Measurements from ENCODE around the gene PPP4R3A. TPM values are rescaled to one million over a fixed set of nuclear protein-coding genes. Genes with fewer than 3 reads are reported as not detected.

Gene PPP4R3A
- total RNA-seq, 4 donors from 2014 or later, result 79.4 to 132 (median 100) TPM

DNA sequence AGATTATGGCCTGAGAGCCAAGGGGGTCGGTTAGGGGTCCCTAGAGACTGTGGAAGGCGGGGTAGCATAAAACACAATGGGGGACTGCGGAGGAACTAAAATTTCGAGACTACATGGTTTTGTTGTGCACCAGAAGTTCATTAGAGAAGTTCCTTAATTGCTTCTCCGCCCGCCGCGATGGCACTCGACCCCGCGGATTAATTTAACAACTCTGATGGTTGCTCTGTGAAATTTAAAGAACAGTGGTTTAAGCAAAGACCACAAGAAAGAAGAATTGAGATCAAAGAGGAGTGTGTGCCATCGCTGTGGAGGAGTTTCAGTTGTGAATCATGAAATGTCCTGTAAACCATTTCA is 91.1 kb downstream of the PPP4R3A start:
- TF ChIP-seq, protein P1, sequence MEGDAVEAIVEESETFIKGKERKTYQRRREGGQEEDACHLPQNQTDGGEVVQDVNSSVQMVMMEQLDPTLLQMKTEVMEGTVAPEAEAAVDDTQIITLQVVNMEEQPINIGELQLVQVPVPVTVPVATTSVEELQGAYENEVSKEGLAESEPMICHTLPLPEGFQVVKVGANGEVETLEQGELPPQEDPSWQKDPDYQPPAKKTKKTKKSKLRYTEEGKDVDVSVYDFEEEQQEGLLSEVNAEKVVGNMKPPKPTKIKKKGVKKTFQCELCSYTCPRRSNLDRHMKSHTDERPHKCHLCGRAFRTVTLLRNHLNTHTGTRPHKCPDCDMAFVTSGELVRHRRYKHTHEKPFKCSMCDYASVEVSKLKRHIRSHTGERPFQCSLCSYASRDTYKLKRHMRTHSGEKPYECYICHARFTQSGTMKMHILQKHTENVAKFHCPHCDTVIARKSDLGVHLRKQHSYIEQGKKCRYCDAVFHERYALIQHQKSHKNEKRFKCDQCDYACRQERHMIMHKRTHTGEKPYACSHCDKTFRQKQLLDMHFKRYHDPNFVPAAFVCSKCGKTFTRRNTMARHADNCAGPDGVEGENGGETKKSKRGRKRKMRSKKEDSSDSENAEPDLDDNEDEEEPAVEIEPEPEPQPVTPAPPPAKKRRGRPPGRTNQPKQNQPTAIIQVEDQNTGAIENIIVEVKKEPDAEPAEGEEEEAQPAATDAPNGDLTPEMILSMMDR (IDR thresholded peaks at IDR 0.05), result no peak
- TF ChIP-seq POLR2A (IDR thresholded peaks at IDR 0.05) (no peak), POLR2AphosphoS5 (IDR thresholded peaks at IDR 0.05) (no peak), EP300 (IDR thresholded peaks at IDR 0.05) (no peak)
- no peaks in the 10 kb centered on the region for H3K36me3 ChIP-seq
- peak overlapping the region; percentile 65 for H3K4me3 ChIP-seq
- H3K27ac ChIP-seq, result no peak overlapping the region
- WGBS, result 34% methylated on average over 12 of the region's 12 CpGs
- no peaks in the 10 kb centered on the region for H3K9me3 ChIP-seq
- H3K4me1 ChIP-seq, result peaks cover 35% of the 10 kb centered on the region
- DNase-seq (ENCODE audit: low spot score in 2 of 2), result no peak
- H3K27me3 ChIP-seq, result no peaks in the 10 kb centered on the region

DNA sequence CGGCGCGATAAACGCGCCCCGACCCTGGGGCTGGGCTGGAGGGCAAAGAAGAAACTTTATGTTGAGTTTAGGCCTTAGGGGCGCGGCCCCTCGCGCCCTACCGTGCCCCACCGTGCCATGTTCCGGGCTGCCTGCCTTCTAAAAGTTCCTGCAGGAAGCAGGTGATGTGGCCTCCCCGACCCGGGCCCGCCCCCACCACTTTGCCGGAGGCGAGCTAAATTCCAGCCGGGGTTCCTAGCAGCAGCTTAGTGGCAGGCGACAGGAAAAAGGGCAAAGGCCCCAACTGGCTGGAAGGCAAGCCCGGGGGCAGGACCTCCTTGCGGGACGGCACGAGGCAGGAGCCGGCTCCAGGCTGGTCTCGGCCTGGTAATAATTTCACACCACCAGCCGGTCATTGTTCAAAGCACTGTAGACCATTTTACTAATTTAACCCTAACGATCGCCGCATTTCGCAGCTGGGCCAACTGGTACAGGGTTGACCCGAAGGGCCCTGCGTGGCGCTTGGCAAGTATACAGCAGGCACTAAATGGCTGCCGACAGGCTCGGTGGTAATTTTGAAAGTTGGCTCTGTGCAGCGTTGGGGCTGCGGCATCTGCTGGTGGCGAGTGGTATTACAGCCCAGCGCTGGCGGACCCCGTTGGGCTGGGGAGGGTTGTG is 91.6 kb downstream of the PPP4R3A start:
- TF ChIP-seq, protein P1 (IDR thresholded peaks at IDR 0.05), result peak; percentile 95 to 98
- TF ChIP-seq POLR2A (IDR thresholded peaks at IDR 0.05), result no peak
- Histone ChIP-seq H3K27me3 (no peaks in the 10 kb centered on the region), H3K4me3 (peak overlapping the region; percentile 65), H3K36me3 (no peaks in the 10 kb centered on the region), H3K27ac (no peak overlapping the region), H3K4me1 (peaks cover 35% of the 10 kb centered on the region), H3K9me3 (no peaks in the 10 kb centered on the region)
- peak in 1 of 2 donors; percentile 80 for DNase-seq (ENCODE audit: low spot score in 2 of 2)
- 0% methylated on average over 22 of the region's 42 CpGs for WGBS

DNA sequence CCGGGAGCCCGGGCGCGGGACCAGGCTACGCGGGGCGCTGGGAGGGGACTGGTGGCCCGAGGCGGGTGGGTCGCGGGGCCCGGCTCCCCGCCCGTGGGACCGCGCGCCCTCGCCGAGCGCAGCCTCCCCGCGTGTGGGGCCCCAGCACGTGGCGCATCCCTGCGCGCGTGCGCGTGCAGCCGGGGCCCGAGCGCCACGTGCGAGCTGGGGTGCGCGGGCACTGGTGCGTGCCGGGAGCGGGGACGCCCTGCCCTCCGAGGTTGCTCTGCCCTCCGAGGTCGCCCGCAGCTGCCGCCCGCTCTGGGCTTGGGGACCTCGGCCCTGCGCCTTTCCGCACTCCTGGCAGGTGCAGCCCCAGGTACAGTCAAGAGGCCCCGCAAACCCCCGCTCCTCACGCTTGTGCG is 92.1 kb downstream of the PPP4R3A start:
- Histone ChIP-seq H3K4me3 (peak overlapping the region; percentile 65), H3K9me3 (no peaks in the 10 kb centered on the region), H3K27me3 (no peaks in the 10 kb centered on the region), H3K27ac (no peak overlapping the region), H3K36me3 (no peaks in the 10 kb centered on the region), H3K4me1 (peaks cover 35% of the 10 kb centered on the region)
- no peak for TF ChIP-seq POLR2A (IDR thresholded peaks at IDR 0.05)
- TF ChIP-seq EP300 (IDR thresholded peaks at IDR 0.05), result no peak
- WGBS, result 0% methylated on average over 7 of the region's 53 CpGs
- no peak for DNase-seq (ENCODE audit: low spot score in 2 of 2)

DNA sequence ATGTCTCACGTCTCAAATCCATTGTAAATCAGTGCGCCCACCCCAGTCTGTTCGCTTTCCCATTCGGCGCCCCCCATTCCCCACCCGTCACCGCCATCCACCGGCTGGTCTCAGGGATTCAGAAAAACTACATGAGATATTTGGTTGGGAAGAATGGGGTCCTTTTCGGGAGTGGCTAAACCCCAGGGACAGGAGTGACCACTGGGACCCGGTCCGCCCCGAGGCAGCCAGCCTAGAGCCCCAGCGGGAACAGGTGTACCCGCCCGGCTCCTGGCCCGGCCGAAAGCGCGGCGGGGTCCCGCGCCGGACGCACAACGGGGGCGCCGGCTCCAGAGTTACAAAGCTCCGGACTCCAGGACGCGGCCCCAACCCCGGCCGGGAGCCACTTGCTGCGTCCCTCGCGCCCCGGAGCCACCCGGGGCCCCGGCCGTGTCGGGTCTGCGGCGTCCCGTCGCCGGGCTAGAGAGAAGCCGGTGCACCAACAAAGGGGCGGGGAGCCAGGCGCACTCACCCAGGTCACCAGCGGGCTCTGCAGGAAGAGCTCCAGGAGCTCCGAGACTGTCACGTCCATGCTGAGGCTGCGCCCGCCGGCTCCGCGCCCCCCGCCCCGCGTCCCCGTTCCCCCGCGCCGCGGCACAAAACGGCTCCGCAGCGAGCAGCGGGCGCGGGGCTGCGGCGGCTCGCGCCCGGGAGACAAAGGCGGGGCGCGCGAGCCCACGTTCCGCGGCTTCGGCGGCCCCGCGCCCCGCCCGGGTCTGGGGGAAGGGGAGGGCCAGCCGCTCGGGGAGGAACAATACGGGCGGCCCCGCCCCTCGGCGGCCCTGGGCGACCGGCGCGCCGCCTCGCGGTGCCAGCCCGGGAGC is 92.8 kb downstream of the PPP4R3A start, which contains the start of gene CCDC88C:
TSS of gene CCDC88C (minus strand) at position 701 of the 863 bp plus-strand sequence. CDS start at position 571, 130 bp downstream.
- peak within 1 kb of the TSS; percentile 19 for H3K27ac ChIP-seq
- H3K4me3 ChIP-seq, result peak within 1 kb of the TSS; percentile 65
- H3K36me3 ChIP-seq, result no peaks in the 10 kb centered on the region
- DNase-seq (ENCODE audit: low spot score in 2 of 2), result peak in 1 of 2 donors; percentile 74
- WGBS, result 0% methylated on average over 9 of the region's 103 CpGs
- H3K4me1 ChIP-seq, result peaks cover 35% of the 10 kb centered on the region
- TF ChIP-seq, protein P1 (IDR thresholded peaks at IDR 0.05), result no peak
- TF ChIP-seq EP300 (IDR thresholded peaks at IDR 0.05) (no peak), POLR2AphosphoS5 (IDR thresholded peaks at IDR 0.05) (no peak), POLR2A (IDR thresholded peaks at IDR 0.05) (no peak)
- H3K27me3 ChIP-seq, result no peaks in the 10 kb centered on the region
- H3K9me3 ChIP-seq, result no peaks in the 10 kb centered on the region

DNA sequence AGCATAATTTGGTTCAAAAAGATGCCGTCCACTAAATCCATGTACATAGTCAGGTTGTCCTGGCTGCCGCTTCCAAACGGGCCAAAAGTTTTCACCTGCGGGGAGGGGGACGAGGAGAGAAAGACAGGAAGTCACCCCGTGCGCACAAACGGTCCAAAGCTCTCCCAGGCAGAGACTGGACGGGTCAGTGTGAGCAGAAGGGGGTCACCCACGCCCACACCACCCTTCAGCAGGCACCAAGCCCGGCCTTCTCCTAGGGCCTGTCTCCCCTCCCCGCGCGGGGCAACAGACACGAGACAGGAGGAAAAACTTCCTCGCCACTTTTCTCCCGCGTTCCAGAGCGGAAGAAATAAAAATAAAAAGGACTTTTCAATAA is 93.4 kb downstream of the PPP4R3A start:
- peaks cover 35% of the 10 kb centered on the region for H3K4me1 ChIP-seq
- TF ChIP-seq POLR2A (IDR thresholded peaks at IDR 0.05), result no peak
- TF ChIP-seq, protein P1 (IDR thresholded peaks at IDR 0.05), result no peak
- no peak for TF ChIP-seq POLR2AphosphoS5 (IDR thresholded peaks at IDR 0.05)
- no peak for TF ChIP-seq EP300 (IDR thresholded peaks at IDR 0.05)
- peak overlapping the region; percentile 65 for H3K4me3 ChIP-seq
- no peaks in the 10 kb centered on the region for H3K27me3 ChIP-seq
- DNase-seq (ENCODE audit: low spot score in 2 of 2), result no peak
- no peaks in the 10 kb centered on the region for H3K36me3 ChIP-seq
- 20% methylated on average over 18 of the region's 19 CpGs for WGBS
- H3K9me3 ChIP-seq, result no peaks in the 10 kb centered on the region
- H3K27ac ChIP-seq, result peak overlapping the region; percentile 19
